Putamen (tissue), 1 donor: ENCODE results near the gene ROPN1.

ENCODE experiments used
- DNase-seq: peaks from one replicate; pipeline ENCODE4 v3.0.0-alpha.2; 2016; ENCODE audit warnings: low spot score

Gene ROPN1

GRCh38 chr3:123947482-123947881, 44.4 kb downstream of the ROPN1 start:
- no peak for DNase-seq

- DNase-seq: no peak
Observed at GRCh38 chr3:123941542-123941941, 50.4 kb downstream of the ROPN1 start.

GRCh38 chr3:123941121-123941520, 50.8 kb downstream of the ROPN1 start:
- no peak for DNase-seq

- no peak for DNase-seq
Observed at GRCh38 chr3:123939706-123940105, 52.2 kb downstream of the ROPN1 start.

- DNase-seq: no peak
Observed at GRCh38 chr3:123936400-123936799, 55.5 kb downstream of the ROPN1 start.

GRCh38 chr3:123935830-123936229, 56.1 kb downstream of the ROPN1 start:
- DNase-seq: no peak

- no peak for DNase-seq
Observed at GRCh38 chr3:123934250-123934649, 57.7 kb downstream of the ROPN1 start.

- DNase-seq: no peak
Observed at GRCh38 chr3:123930445-123930844, 61.5 kb downstream of the ROPN1 start.

- no peak for DNase-seq
Observed at GRCh38 chr3:123929325-123929724, 62.6 kb downstream of the ROPN1 start.

- DNase-seq: no peak
Observed at GRCh38 chr3:123926396-123926795, 65.5 kb downstream of the ROPN1 start.

- DNase-seq: no peak
Observed at GRCh38 chr3:123920868-123921267, 71.1 kb downstream of the ROPN1 start.

GRCh38 chr3:123920383-123920782, 71.5 kb downstream of the ROPN1 start:
- no peak for DNase-seq

GRCh38 chr3:123919353-123919752, 72.6 kb downstream of the ROPN1 start:
- no peak for DNase-seq
